ENCODE measurements around the gene RPS10.

The RPS10 gene

DNA sequence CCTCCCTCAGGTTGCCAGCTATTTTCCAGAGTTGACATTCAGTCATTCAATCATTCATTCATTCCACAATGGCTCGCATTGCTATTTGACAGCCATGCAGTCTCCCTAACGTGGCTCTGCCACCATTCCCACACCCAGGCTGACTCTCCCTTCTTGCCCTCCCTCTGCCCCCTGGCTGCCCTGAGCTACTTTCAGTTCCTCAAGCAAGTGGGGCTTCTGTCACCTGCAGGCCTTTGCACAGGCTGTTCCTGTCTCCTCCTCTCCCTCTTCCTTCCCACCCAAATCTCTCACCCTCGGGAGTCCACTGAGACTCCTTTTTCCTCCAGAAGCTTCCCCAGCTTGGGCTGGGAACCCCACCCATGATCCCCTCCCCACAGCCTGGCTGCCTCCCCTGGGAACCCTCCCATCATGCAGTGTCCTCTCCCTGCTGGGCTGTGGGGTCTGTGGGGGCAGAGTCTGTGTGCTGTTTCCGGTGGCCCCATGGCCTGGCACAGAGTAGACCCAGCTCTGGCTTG lies 42.6 kb upstream of the RPS10 start:
- H3K9ac ChIP-seq (ENCODE audit: low read length): peak overlapping the region; percentile 31
- TF ChIP-seq, protein P1, sequence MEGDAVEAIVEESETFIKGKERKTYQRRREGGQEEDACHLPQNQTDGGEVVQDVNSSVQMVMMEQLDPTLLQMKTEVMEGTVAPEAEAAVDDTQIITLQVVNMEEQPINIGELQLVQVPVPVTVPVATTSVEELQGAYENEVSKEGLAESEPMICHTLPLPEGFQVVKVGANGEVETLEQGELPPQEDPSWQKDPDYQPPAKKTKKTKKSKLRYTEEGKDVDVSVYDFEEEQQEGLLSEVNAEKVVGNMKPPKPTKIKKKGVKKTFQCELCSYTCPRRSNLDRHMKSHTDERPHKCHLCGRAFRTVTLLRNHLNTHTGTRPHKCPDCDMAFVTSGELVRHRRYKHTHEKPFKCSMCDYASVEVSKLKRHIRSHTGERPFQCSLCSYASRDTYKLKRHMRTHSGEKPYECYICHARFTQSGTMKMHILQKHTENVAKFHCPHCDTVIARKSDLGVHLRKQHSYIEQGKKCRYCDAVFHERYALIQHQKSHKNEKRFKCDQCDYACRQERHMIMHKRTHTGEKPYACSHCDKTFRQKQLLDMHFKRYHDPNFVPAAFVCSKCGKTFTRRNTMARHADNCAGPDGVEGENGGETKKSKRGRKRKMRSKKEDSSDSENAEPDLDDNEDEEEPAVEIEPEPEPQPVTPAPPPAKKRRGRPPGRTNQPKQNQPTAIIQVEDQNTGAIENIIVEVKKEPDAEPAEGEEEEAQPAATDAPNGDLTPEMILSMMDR (IDR thresholded peaks at IDR 0.05; ENCODE audit: insufficient read depth, low read length, poor library complexity, severe bottlenecking): no peak
- no peak for TF ChIP-seq EZH2phosphoT487 (conservative IDR thresholded peaks at IDR 0.05; ENCODE audit: low read length)
- peak overlapping the region; percentile 38 for H2AFZ ChIP-seq (ENCODE audit: low read depth, low read length, severe bottlenecking)
- H3K27ac ChIP-seq (ENCODE audit: low read depth, low read length): peak overlapping the region; percentile 74
- peak overlapping the region; percentile 53 for H3K4me2 ChIP-seq (ENCODE audit: low read depth, low read length, poor library complexity, severe bottlenecking)
- no peaks in the 10 kb centered on the region for H4K20me1 ChIP-seq (ENCODE audit: low read depth, low read length)
- peaks cover 17% of the 10 kb centered on the region; the same call in 1 of the 2 replicates for H3K79me2 ChIP-seq (ENCODE audit: insufficient read depth, low read length)
- H3K9me2 ChIP-seq (replicated peaks; ENCODE audit: insufficient read depth, low read length): no peaks in the 10 kb centered on the region
- no peaks in the 10 kb centered on the region for H3K36me3 ChIP-seq (ENCODE audit: low read length)
- H3K27me3 ChIP-seq (ENCODE audit: low read length): no peaks in the 10 kb centered on the region
- H3F3A ChIP-seq (ENCODE audit: insufficient read depth): peaks cover 26% of the 10 kb centered on the region
- no peaks in the 10 kb centered on the region for H3K9me3 ChIP-seq (ENCODE audit: insufficient read depth, low read length)
- H3K4me3 ChIP-seq (ENCODE audit: insufficient read depth, low read length, poor library complexity, severe bottlenecking): peak overlapping the region; percentile 21

DNA sequence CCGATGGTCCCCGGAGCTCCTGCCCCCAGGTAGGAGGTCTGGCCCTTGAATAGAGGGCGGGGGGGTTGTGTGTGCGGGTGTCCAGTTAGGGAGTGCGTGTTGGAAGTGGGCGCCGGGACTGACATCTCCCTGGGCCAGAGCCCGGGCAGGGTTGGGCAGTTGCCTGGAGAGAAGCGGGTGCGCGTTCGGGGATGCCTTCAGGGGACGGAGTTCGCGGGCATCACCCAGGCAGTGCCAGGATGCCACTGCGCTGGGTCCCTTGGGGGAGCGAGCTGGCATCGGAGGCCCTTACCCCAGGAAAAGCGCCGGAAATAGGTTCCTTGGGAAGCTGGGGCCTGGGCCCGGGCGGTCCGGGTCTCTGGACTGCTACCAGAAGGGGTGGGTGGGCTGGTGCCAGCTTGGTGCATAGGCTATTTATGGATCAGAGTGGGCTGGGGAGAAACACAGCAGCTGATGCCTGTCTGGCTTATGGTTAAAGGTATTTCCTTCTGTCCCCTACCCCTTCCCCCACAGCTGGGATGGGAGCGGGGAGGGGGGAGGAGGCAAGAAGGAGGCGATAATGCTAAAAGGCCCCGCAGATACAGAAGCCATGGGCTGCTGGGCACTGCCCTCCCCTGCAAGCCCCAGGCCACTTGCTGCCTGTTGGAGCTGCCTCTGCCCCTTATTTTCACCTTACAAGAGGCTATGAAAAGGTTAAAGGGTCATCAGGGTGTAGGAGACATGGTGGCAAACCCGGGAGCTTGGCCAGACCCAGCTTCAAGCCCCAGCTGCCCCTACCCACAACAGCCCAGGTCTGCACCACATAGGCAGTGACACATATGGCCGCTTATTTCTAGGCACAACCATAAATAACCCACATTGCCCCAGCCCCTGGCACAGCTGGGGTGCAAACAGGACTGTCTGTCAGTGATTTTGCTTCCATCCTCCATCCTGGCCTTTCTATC lies 40.6 kb upstream of the RPS10 start:
- peak overlapping the region; percentile 68 for H3K4me2 ChIP-seq (ENCODE audit: low read depth, low read length, poor library complexity, severe bottlenecking)
- H2AFZ ChIP-seq (ENCODE audit: low read depth, low read length, severe bottlenecking): peak overlapping the region; percentile 58
- peaks cover 16% of the 10 kb centered on the region; the same call in 1 of the 2 replicates for H3K79me2 ChIP-seq (ENCODE audit: insufficient read depth, low read length)
- no peaks in the 10 kb centered on the region for H4K20me1 ChIP-seq (ENCODE audit: low read depth, low read length)
- peaks cover 26% of the 10 kb centered on the region for H3F3A ChIP-seq (ENCODE audit: insufficient read depth)
- H3K4me3 ChIP-seq (ENCODE audit: insufficient read depth, low read length, poor library complexity, severe bottlenecking): peak overlapping the region; percentile 68
- peak overlapping the region; percentile 64 for H3K9ac ChIP-seq (ENCODE audit: low read length)
- no peaks in the 10 kb centered on the region for H3K9me3 ChIP-seq (ENCODE audit: insufficient read depth, low read length)
- TF ChIP-seq, protein P1 (IDR thresholded peaks at IDR 0.05; ENCODE audit: insufficient read depth, low read length, poor library complexity, severe bottlenecking): no peak
- TF ChIP-seq EZH2phosphoT487 (conservative IDR thresholded peaks at IDR 0.05; ENCODE audit: low read length): no peak
- H3K9me2 ChIP-seq (replicated peaks; ENCODE audit: insufficient read depth, low read length): no peaks in the 10 kb centered on the region
- peak overlapping the region; percentile 76 for H3K27ac ChIP-seq (ENCODE audit: low read depth, low read length)
- no peaks in the 10 kb centered on the region for H3K27me3 ChIP-seq (ENCODE audit: low read length)
- no peaks in the 10 kb centered on the region for H3K36me3 ChIP-seq (ENCODE audit: low read length)

DNA sequence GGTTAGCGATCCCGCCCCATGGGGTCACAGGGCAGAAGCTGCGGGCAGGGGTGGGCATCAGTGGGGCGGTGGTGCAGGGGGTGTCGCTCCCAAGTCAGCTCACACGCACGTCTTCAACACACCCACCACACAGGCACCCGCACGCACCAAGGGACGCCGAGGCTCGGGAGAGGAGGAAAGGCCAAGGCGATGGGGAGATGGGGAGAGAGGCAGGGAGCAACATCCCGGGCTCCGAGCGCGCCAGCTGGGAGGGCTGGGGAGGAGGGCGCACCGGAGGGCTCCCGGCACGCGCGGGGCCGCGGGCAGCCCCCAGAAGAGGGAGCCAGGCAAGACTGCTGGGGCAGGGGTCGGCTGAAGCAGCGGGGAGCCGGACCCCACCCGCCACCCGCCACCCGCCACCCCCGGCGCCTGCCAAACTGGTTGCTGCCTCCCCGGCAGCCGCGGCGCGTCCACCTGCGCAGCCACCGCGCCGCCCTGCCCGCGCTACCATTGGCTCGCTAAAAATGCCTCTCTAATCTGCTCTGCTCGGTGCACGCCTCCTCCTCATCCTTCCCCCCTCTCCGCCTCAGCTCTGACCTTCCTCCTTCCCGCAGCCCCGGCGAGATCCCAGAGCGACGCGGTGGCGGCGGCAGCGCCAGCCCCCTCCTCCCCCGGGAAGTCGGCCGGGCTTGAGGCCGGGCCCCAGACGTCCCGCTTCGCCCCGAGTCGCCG lies 39.8 kb upstream of the RPS10 start, which contains the start of gene PACSIN1:
Gene PACSIN1, plus strand, starts transcription at position 546 of the 711 bp plus-strand sequence. CDS start 60,230 bp downstream, outside the sequence.
- H3K27ac ChIP-seq (ENCODE audit: low read depth, low read length): peak within 1 kb of the TSS; percentile 76
- H3K9me3 ChIP-seq (ENCODE audit: insufficient read depth, low read length): no peaks in the 10 kb centered on the region
- no peaks in the 10 kb centered on the region for H3K27me3 ChIP-seq (ENCODE audit: low read length)
- peak within 1 kb of the TSS; percentile 68 for H3K4me3 ChIP-seq (ENCODE audit: insufficient read depth, low read length, poor library complexity, severe bottlenecking)
- H3K9ac ChIP-seq (ENCODE audit: low read length): peak within 1 kb of the TSS; percentile 64
- peaks cover 12% of the 10 kb centered on the region; the same call in 1 of the 2 replicates for H3K79me2 ChIP-seq (ENCODE audit: insufficient read depth, low read length)
- peaks cover 26% of the 10 kb centered on the region for H3F3A ChIP-seq (ENCODE audit: insufficient read depth)
- no peak for TF ChIP-seq EZH2phosphoT487 (conservative IDR thresholded peaks at IDR 0.05; ENCODE audit: low read length)
- TF ChIP-seq, protein P1 (IDR thresholded peaks at IDR 0.05; ENCODE audit: insufficient read depth, low read length, poor library complexity, severe bottlenecking): no peak
- no peaks in the 10 kb centered on the region for H3K9me2 ChIP-seq (replicated peaks; ENCODE audit: insufficient read depth, low read length)
- no peaks in the 10 kb centered on the region for H4K20me1 ChIP-seq (ENCODE audit: low read depth, low read length)
- H2AFZ ChIP-seq (ENCODE audit: low read depth, low read length, severe bottlenecking): peak within 1 kb of the TSS; percentile 58
- H3K36me3 ChIP-seq (ENCODE audit: low read length): no peaks in the 10 kb centered on the region
- H3K4me2 ChIP-seq (ENCODE audit: low read depth, low read length, poor library complexity, severe bottlenecking): peak within 1 kb of the TSS; percentile 68

Measured in SU-DHL-6 (cell line).